ENCODE data around the gene SND1.

DNA sequence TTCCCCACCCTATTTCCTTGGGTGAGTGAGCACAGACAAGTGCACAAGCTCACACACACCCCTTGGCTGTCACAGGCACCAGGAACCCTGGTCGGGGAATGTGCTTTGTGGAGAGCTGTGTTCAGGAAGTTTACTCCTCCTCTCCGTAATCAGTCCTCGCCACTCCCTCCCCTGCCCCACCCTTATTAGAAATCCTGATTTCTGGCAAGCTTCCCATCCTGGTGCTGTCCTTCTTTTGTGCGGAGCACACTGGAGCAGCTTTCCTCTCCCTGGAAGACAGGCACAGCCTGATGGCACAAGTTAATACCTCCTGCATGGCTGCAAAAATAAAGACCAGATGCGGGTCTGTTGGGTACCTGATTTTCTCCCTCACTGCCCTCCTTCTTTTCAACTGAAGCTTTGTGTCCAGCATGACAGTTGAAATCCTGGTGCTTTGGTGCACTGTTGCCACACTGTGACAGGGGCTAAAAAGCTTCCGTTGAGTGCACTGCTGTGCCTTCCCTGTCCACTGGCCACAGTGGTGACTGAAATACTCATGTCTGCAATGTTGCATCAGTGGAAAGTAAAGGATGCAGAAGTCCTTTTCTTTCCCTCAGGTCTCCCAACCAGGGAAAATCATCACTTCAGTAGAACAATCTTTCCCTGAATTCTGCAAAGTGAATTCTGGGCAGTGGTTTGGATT, 324.2 kb downstream of the SND1 start:
- TF ChIP-seq L3MBTL2 (conservative IDR thresholded peaks at IDR 0.05) (no peak), SP1 (IDR thresholded peaks at IDR 0.05) (no peak), FOXA1 (IDR thresholded peaks at IDR 0.05) (no peak), TARDBP (IDR thresholded peaks at IDR 0.05) (no peak), BHLHE40 (IDR thresholded peaks at IDR 0.05; ENCODE audit: borderline replicate concordance) (no peak), SUZ12 (IDR thresholded peaks at IDR 0.05) (no peak), FOXK2 (IDR thresholded peaks at IDR 0.05) (no peak), FOXM1 (IDR thresholded peaks at IDR 0.05; ENCODE audit: borderline replicate concordance) (no peak), ELF4 (IDR thresholded peaks at IDR 0.05) (no peak), ZNF384 (IDR thresholded peaks at IDR 0.05) (no peak), HDGF (IDR thresholded peaks at IDR 0.05; ENCODE audit: borderline replicate concordance) (no peak), ARNT (IDR thresholded peaks at IDR 0.05) (no peak), NFRKB (IDR thresholded peaks at IDR 0.05) (no peak)
- TF ChIP-seq, protein P1, sequence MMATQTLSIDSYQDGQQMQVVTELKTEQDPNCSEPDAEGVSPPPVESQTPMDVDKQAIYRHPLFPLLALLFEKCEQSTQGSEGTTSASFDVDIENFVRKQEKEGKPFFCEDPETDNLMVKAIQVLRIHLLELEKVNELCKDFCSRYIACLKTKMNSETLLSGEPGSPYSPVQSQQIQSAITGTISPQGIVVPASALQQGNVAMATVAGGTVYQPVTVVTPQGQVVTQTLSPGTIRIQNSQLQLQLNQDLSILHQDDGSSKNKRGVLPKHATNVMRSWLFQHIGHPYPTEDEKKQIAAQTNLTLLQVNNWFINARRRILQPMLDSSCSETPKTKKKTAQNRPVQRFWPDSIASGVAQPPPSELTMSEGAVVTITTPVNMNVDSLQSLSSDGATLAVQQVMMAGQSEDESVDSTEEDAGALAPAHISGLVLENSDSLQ (IDR thresholded peaks at IDR 0.05), result no peak
